Measurements from ENCODE around the gene RFTN1.

RFTN1 gene

GRCh38 chr3:16400106-16400931, 113.2 kb downstream of the RFTN1 start:
- no peak for DNase-seq

- DNase-seq: no peak
Measured at GRCh38 chr3:16399473-16399872, 114.0 kb downstream of the RFTN1 start.

- DNase-seq: no peak
Measured at GRCh38 chr3:16398648-16399047, 114.9 kb downstream of the RFTN1 start.

GRCh38 chr3:16396202-16396601, 117.3 kb downstream of the RFTN1 start:
- DNase-seq: no peak

GRCh38 chr3:16395212-16395611, 118.3 kb downstream of the RFTN1 start:
- no peak for DNase-seq

- DNase-seq: no peak
Measured at GRCh38 chr3:16394639-16395038, 118.9 kb downstream of the RFTN1 start.

GRCh38 chr3:16392717-16393116, 120.8 kb downstream of the RFTN1 start:
- DNase-seq: no peak

GRCh38 chr3:16392065-16392464, 121.4 kb downstream of the RFTN1 start:
- DNase-seq: no peak

- DNase-seq: no peak
Measured at GRCh38 chr3:16390581-16390980, 122.9 kb downstream of the RFTN1 start.

- no peak for DNase-seq
Measured at GRCh38 chr3:16388850-16389441, 124.6 kb downstream of the RFTN1 start.

GRCh38 chr3:16386561-16386960, 126.9 kb downstream of the RFTN1 start:
- no peak for DNase-seq

- DNase-seq: no peak
Measured at GRCh38 chr3:16385151-16385550, 128.3 kb downstream of the RFTN1 start.

- DNase-seq: no peak
Measured at GRCh38 chr3:16383864-16384263, 129.6 kb downstream of the RFTN1 start.

- no peak for DNase-seq
Measured at GRCh38 chr3:16382845-16383244, 130.7 kb downstream of the RFTN1 start.

- DNase-seq: no peak
Measured at GRCh38 chr3:16381426-16381825, 132.1 kb downstream of the RFTN1 start.

- no peak for DNase-seq
Measured at GRCh38 chr3:16380421-16380820, 133.1 kb downstream of the RFTN1 start.

GRCh38 chr3:16379838-16380237, 133.7 kb downstream of the RFTN1 start:
- DNase-seq: no peak

- DNase-seq: no peak
Measured at GRCh38 chr3:16378920-16379319, 134.6 kb downstream of the RFTN1 start.

GRCh38 chr3:16378415-16378814, 135.1 kb downstream of the RFTN1 start:
- no peak for DNase-seq

GRCh38 chr3:16377847-16378302, 135.6 kb downstream of the RFTN1 start:
- DNase-seq: no peak

- DNase-seq: no peak
Measured at GRCh38 chr3:16377196-16377595, 136.3 kb downstream of the RFTN1 start.

GRCh38 chr3:16375891-16376290, 137.6 kb downstream of the RFTN1 start:
- no peak for DNase-seq

- no peak for DNase-seq
Measured at GRCh38 chr3:16374935-16375245, 138.6 kb downstream of the RFTN1 start.

GRCh38 chr3:16374047-16374934, 139.2 kb downstream of the RFTN1 start:
- DNase-seq: no peak
